Left forelimb (tissue), 1 donor: Measurements from ENCODE around the gene KCTD15.
"Not testable (repeated sequence)": the region's sequence is repeated elsewhere in the genome, so short reads cannot be mapped to it uniquely, and the experiment has no call there.

Experiments used
- DNase-seq: peaks from one replicate; pipeline ENCODE4 v3.0.0-alpha.2; 2018; ENCODE audit warnings: low spot score

Gene KCTD15

GRCh38 chr19:33814181-33815165 is 17.8 kb downstream of the KCTD15 start:
- peak; percentile 23 for DNase-seq

DNA sequence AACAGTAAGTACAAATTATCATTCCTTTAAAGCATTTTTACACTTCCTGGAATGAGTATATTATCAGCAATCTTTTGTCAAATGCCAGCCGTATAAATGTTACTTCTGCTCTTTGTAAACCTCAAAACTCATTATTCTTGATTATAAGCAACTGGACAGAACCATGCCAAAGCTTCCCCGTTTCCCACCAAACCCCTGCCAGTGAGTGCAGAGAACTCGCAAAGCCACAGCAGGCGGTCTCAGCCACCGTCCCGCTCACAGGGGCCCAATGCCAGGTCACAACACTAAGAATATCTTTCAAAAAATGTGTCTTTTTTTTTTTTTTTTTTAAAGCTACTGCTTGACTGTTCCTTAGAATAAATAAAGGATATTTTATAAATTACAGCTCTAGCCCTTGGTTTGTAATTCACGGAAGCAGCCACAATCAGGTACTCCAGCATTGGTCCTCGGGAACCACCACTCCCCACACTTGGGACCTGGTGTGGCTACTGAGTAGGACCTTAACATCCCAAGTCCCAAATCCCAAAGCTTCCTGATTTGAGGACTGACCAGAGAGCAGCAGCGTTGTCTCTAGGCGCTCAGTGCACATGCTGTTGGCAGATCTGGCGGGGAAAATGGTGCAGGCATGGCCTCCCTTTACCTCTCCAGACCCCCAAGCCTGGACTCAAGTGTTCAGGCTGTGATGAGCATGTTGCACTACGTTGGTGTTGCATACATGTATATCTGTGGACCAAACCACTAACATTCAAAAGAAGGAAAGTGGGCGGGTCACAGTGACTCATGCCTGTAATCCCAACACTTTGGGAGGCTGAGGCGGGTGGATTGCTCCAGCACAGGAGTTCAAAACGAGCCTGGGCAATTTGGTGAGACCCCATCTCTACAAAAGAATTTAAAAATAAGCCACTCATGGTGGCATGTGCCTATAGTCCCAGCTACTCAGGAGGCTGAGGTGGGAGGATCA is 19.0 kb downstream of the KCTD15 start:
- peak; percentile 42 for DNase-seq

GRCh38 chr19:33818411-33818810 is 21.7 kb downstream of the KCTD15 start:
- no peak for DNase-seq

GRCh38 chr19:33819078-33819477 is 22.4 kb downstream of the KCTD15 start:
- DNase-seq: not testable (repeated sequence)

DNA sequence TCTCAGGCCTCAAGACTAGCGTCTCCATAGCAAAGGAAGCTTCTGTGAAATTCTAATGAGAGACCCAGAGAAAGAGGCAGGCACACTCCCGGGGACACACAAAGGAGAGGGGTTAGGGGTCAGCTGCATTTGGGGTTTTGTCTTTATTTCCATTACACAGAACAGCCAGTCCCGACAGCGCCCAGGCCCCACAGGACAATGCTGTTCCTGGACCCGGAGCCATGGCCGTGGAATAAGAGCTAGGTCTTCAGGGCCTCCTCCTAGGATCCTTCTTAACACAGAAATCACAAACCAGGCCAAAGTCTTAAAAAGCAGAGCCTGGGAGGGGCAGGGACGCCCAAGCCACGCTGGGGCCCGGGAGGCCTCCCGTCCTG is 22.8 kb downstream of the KCTD15 start:
- no peak for DNase-seq

GRCh38 chr19:33819880-33820781 is 23.5 kb downstream of the KCTD15 start:
- DNase-seq: peak; percentile 79

GRCh38 chr19:33821871-33822270 is 25.2 kb downstream of the KCTD15 start:
- no peak for DNase-seq

- no peak for DNase-seq
These were observed 26.7 kb downstream of the KCTD15 start for GRCh38 chr19:33823341-33823740.

GRCh38 chr19:33825556-33825955 is 28.9 kb downstream of the KCTD15 start:
- no peak for DNase-seq

DNA sequence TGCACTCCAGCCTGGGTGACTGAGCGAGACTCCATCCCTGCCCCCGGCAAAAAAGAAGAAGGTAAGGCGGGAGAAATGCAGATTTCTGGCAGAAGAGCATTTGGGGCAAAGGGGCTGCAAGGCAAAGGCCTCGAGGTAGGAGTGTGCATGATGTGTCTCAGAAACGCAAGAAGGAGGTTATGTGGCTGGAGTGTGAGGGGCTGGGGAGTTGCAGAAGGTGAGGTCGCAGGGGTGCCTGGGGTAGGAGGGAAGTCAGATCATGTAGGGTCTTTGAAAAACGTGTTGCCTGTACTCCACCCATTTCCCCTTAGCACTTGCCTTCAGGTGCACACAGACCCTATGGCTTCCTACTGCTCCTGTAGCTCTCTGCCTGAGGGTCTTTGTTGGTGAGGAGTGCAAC is 29.9 kb downstream of the KCTD15 start:
- no peak for DNase-seq

GRCh38 chr19:33828266-33829075 is 31.8 kb downstream of the KCTD15 start:
- no peak for DNase-seq

DNA sequence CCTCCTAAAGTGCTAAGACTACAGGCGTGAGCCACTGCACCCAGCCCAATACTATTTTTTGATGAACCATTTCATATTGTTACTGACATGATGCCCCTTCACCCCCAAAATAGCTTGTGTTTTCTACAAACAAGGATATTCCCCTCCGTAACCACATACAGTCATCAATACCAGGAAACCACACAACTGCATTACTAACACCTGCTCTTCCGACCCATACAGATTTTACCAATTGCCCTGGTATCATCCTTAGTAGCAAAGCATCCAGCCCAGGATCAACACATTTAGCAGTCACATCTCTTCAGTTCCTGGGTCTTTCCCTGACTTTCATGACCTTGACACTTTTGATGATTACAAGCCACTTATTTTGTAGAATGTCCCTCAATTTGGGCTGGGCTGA is 33.6 kb downstream of the KCTD15 start:
- no peak for DNase-seq

DNA sequence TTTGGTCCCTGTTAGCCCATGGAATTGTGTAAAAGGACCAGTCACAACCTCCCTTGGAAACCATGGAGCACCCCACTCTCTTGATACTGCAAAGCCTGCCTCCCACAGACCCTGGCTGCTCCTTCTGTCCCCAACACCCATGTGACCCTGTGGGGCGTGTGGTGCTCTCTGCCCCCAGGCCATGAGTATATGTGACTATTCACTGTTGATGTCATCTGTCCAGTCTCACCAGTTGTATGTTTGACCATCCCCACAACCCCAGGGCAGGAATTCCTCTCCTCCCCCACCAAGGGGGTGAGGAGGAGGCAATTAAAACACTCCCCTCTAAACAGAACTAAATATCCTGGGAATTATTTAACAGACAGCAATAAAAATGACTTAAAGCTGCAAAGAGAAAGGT is 35.2 kb downstream of the KCTD15 start:
- DNase-seq: no peak

DNA sequence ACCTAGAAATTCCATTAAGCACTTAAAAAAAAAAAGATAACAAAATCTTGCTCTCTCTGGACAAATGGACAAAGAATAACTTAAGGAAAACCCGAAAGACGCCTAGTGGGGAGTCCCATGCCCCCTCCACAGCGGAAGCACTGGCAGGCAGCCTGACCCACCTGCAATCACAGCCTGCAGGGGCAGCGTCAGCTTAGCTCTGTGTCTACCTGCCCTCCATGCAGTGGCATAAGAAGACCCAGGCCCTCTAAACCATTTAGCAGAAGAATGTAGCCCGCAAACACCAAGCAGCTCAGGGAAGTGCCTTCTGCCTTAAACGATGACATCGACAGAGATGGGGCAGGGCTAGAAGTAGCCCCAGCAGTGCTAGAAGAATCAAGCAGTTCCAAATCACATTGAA is 36.0 kb downstream of the KCTD15 start:
- no peak for DNase-seq

DNA sequence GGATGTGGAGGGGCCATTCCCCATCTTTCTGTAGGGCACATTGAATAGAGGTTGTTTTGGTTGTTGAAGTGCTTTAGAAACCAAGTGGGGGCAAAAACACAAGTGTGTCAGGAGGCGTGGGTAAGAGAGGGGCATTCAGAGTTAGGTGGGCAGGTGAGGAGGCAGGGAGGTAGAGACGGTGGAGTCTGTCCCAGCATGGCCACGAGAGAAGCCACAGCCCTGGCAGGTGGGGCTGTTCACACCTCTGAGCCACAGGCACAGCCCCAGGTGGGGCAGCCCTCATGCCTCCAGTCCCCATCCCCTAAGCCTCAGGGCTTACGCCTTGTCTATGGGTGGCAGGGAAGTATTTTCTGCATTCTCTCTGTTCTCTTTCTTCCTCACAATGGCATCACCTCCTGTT is 43.7 kb downstream of the KCTD15 start:
- no peak for DNase-seq

DNA sequence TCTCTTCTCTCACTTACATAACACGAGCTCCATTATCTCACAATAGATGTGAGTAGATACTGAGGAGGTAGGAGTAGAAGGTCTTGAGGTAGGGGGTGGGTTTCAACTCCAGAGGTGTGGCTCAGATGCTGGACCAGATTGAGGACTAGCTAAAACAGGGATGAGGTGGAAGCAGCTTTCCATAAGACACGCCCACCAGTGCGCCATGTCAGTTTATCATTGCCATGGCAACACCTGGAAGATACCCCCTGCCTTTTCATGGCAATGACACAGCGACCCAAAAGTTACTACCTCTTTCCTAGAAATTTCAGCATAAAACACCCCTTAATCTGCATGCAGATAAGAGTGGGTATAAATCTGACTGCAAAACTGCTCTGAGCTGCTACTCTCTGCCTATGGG is 44.1 kb downstream of the KCTD15 start:
- DNase-seq: no peak

GRCh38 chr19:33841685-33842084 is 45.0 kb downstream of the KCTD15 start:
- DNase-seq: no peak

- DNase-seq: no peak
These were observed 47.8 kb downstream of the KCTD15 start for GRCh38 chr19:33844478-33844877.

DNA sequence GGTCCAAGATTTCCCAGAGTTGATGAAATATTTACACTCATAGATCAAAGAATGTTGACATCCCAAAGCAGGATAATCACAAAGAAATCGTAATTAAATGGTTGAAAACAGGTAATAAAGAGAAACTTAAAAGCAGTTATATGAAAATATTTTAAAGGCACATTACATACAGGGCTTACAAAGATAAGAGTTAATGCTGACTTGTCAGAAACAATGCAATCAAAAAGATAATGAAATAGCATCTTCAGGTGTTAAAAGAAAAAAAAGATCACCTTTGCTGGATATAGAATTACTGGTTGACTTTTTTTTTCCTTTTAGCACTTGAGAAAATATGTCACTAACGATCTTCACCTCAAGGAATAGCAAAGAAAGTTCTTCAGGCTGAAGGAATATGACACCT is 48.8 kb downstream of the KCTD15 start:
- no peak for DNase-seq

- DNase-seq: no peak
These were observed 53.0 kb downstream of the KCTD15 start for GRCh38 chr19:33849551-33850147.
